H1 (cell line): Measurements from ENCODE around the gene RGS11. TPM values are rescaled to one million over a fixed set of nuclear protein-coding genes. Genes with fewer than 3 reads are reported as not detected.

Source experiments
- CTCF ChIA-PET: fragments of 300-600 bp; sonication (Branson Sonifier 250); formaldehyde crosslinking; loops from one replicate; lab custom pipeline; 2021; ENCODE audit not compliant: partially characterized antibody; lab: Charles Lee
- POLR2A ChIA-PET: fragments of 300-600 bp; sonication (Branson Sonifier 250); formaldehyde crosslinking; loops from one replicate; lab custom pipeline; 2021; ENCODE audit warnings: inconsistent platforms; ENCODE audit not compliant: partially characterized antibody; lab: Charles Lee
- DNase-seq, 2 experiments: peaks; one replicate each; pipeline versions ENCODE4 v3.0.0 to v3.0.0-alpha.2; 2010 to 2022; ENCODE audit warnings: low spot score in 2 of 2, low read depth in 1 of 2, mixed read lengths in 1 of 2
- FAIRE-seq: peaks from 2 replicates; lab custom pipeline; 2011; peaks lifted over from hg19 to GRCh38; lab: Jason Lieb, UNC
- H2AFZ ChIP-seq: 2 replicates; pipeline ENCODE4 v1.8.1; 2012; ENCODE audit warnings: low read length, inconsistent platforms
- H2AK5ac ChIP-seq: 2 replicates; pipeline ENCODE4 v1.6.1; 2013; ENCODE audit warnings: low read depth, low read length
- H2BK120ac ChIP-seq: replicated peaks from 2 replicates; pipeline ENCODE3; 2013; ENCODE audit warnings: low read depth, low read length, inconsistent platforms
- H2BK12ac ChIP-seq: 2 replicates; pipeline ENCODE4 v1.6.1; 2013; ENCODE audit warnings: low read depth, low read length
- H2BK15ac ChIP-seq: 2 replicates; pipeline ENCODE4 v1.6.1; 2013; ENCODE audit warnings: low read length
- H2BK20ac ChIP-seq: 2 replicates; pipeline ENCODE4 v1.6.1; 2013; ENCODE audit warnings: low read length
- H2BK5ac ChIP-seq: 2 replicates; pipeline ENCODE4 v1.6.1; 2013; ENCODE audit warnings: low read depth, low read length
- H3K14ac ChIP-seq: 2 replicates; pipeline ENCODE4 v1.6.1; 2013; ENCODE audit warnings: inconsistent platforms; ENCODE audit not compliant: insufficient read length
- H3K18ac ChIP-seq: 2 replicates; pipeline ENCODE4 v1.6.1; 2013; ENCODE audit warnings: low read length; ENCODE audit errors: extremely low read depth
- H3K23ac ChIP-seq: 2 replicates; pipeline ENCODE4 v1.6.1; 2013; ENCODE audit warnings: inconsistent platforms; ENCODE audit not compliant: insufficient read length
- H3K23me2 ChIP-seq: 2 replicates; pipeline ENCODE4 v1.6.1; 2013; ENCODE audit warnings: low read depth, low read length
- H3K27ac ChIP-seq: 2 replicates; pipeline ENCODE4 v1.6.1; 2011; ENCODE audit warnings: low read depth, low read length, inconsistent platforms
- H3K27me3 ChIP-seq, 4 experiments: replicated peaks in 1 of 4; 1 replicate in 1 of 4; 2 replicates in 3 of 4; pipeline versions ENCODE4 v1.6.1 to v1.8.1; 2011 to 2013; ENCODE audit warnings: low read length in 3 of 4, mild to moderate bottlenecking in 3 of 4, inconsistent platforms in 2 of 4, mixed read lengths in 2 of 4, moderate library complexity in 1 of 4; ENCODE audit not compliant: control insufficient read depth in 3 of 4, insufficient read depth in 3 of 4; ENCODE audit errors: extremely low read depth in 1 of 4
- H3K36me3 ChIP-seq, 4 experiments: 2 replicates each; pipeline versions ENCODE4 v1.6.1 to v1.8.1; 2011 to 2013; ENCODE audit warnings: mild to moderate bottlenecking in 4 of 4, low read length in 3 of 4, moderate library complexity in 2 of 4, control low read depth in 1 of 4, inconsistent platforms in 1 of 4; ENCODE audit not compliant: insufficient read depth in 4 of 4, control insufficient read depth in 2 of 4
- H3K4ac ChIP-seq: replicated peaks from 2 replicates; pipeline ENCODE3; 2013; ENCODE audit warnings: low read length, low read depth, mixed read lengths, inconsistent platforms; ENCODE audit not compliant: insufficient read length
- H3K4me1 ChIP-seq, 4 experiments: replicated peaks in 1 of 4; 1 replicate in 1 of 4; 2 replicates in 3 of 4; pipeline versions ENCODE4 v1.6.1 to v1.8.1; 2011 to 2013; ENCODE audit warnings: low read length in 3 of 4, inconsistent platforms in 2 of 4, mixed read lengths in 1 of 4; ENCODE audit not compliant: insufficient read depth in 4 of 4, control insufficient read depth in 3 of 4
- H3K4me2 ChIP-seq, 2 experiments: 2 replicates each; pipeline versions ENCODE4 v1.6.1 to v1.8.1; 2011 to 2013; ENCODE audit warnings: low read depth in 2 of 2, low read length in 2 of 2, control low read depth in 1 of 2, inconsistent platforms in 1 of 2, mild to moderate bottlenecking in 1 of 2; ENCODE audit not compliant: insufficient read depth in 1 of 2
- H3K4me3 ChIP-seq, 4 experiments: fragments of 200-600, 300-600 bp in 1 of 4; sonication (generic), shearing (Covaris generic), sonication (Bioruptor Twin) in 1 of 4; 2 replicates each; pipeline versions ENCODE4 v1.5.1 to v1.8.1; 2011 to 2016; ENCODE audit warnings: low read length in 4 of 4, low read depth in 3 of 4, control low read depth in 2 of 4, inconsistent platforms in 2 of 4, mild to moderate bottlenecking in 2 of 4, mixed read lengths in 1 of 4, moderate library complexity in 1 of 4; ENCODE audit not compliant: insufficient read depth in 2 of 4; ENCODE audit errors: extremely low read depth in 1 of 4
- H3K56ac ChIP-seq: replicated peaks from 2 replicates; pipeline ENCODE3; 2013; ENCODE audit warnings: low read depth, mild to moderate bottlenecking, mixed read lengths, low read length, inconsistent platforms; ENCODE audit not compliant: insufficient read length
- H3K79me1 ChIP-seq: 2 replicates; pipeline ENCODE4 v1.6.1; 2013; ENCODE audit warnings: low read depth, low read length, control low read depth
- H3K79me2 ChIP-seq, 2 experiments: 2 replicates each; pipeline versions ENCODE4 v1.6.1 to v1.8.1; 2012 to 2013; ENCODE audit warnings: low read length in 2 of 2, mild to moderate bottlenecking in 2 of 2, inconsistent platforms in 1 of 2; ENCODE audit not compliant: insufficient read depth in 2 of 2, control insufficient read depth in 1 of 2
- H3K9ac ChIP-seq, 4 experiments: replicated peaks in 1 of 4; 1 replicate in 1 of 4; 2 replicates in 3 of 4; pipeline versions ENCODE4 v1.6.1 to v1.8.1; 2011 to 2013; ENCODE audit warnings: low read depth in 3 of 4, low read length in 3 of 4, control low read depth in 2 of 4, mild to moderate bottlenecking in 2 of 4, moderate library complexity in 2 of 4, inconsistent platforms in 1 of 4; ENCODE audit errors: extremely low read depth in 1 of 4
- H3K9me3 ChIP-seq, 2 experiments: 2 replicates each; pipeline versions ENCODE4 v1.6.1 to v1.8.1; 2012 to 2013; ENCODE audit warnings: mild to moderate bottlenecking in 2 of 2, moderate library complexity in 2 of 2, control low read depth in 1 of 2, inconsistent platforms in 1 of 2, low read depth in 1 of 2, low read length in 1 of 2, mixed read lengths in 1 of 2; ENCODE audit not compliant: insufficient read depth in 2 of 2
- H4K20me1 ChIP-seq, 2 experiments: replicated peaks in 1 of 2; 2 replicates each; pipeline versions ENCODE3 to v1.8.1; 2011 to 2013; ENCODE audit warnings: inconsistent platforms in 2 of 2, low read length in 2 of 2, mild to moderate bottlenecking in 1 of 2; ENCODE audit not compliant: insufficient read depth in 2 of 2, control insufficient read depth in 1 of 2
- H4K5ac ChIP-seq: 2 replicates; pipeline ENCODE4 v1.6.1; 2013; ENCODE audit warnings: low read length, low read depth, mixed read lengths, inconsistent platforms; ENCODE audit not compliant: insufficient read length
- H4K8ac ChIP-seq: 2 replicates; pipeline ENCODE4 v1.8.0; 2013; ENCODE audit warnings: mild to moderate bottlenecking, moderate library complexity, low read length, inconsistent platforms; ENCODE audit not compliant: insufficient read depth; ENCODE audit errors: extremely low read depth
- H4K91ac ChIP-seq: replicated peaks from 2 replicates; pipeline ENCODE3; 2013; ENCODE audit warnings: low read length, mixed read lengths, inconsistent platforms; ENCODE audit not compliant: insufficient read length
- ASH2L ChIP-seq: fragments of 200-600, 300-600 bp; sonication (generic); IDR thresholded peaks from one replicate; pipeline ENCODE4 v1.7.1; 2017; ENCODE audit warnings: low read length
- NRF1 ChIP-seq: IDR thresholded peaks from 2 replicates; pipeline ENCODE4 v1.6.1; 2011; ENCODE audit warnings: mild to moderate bottlenecking, low read depth, low read length, improper control_type of control experiment
- POU5F1 ChIP-seq: IDR thresholded peaks from 2 replicates; pipeline ENCODE4 v1.6.1; 2011; ENCODE audit warnings: low read depth, mild to moderate bottlenecking, low read length, moderate library complexity
- RXRA ChIP-seq: IDR thresholded peaks from 2 replicates; pipeline ENCODE4 v1.6.1; 2011; ENCODE audit warnings: low read depth, mild to moderate bottlenecking, low read length, moderate library complexity; ENCODE audit not compliant: insufficient read depth
- SP4 ChIP-seq: IDR thresholded peaks from 2 replicates; pipeline ENCODE4 v1.6.1; 2012; ENCODE audit warnings: low read length, inconsistent platforms
- WGBS, 2 experiments: shearing (Covaris generic) in 1 of 2; methylation state at CpG; one replicate each; pipeline versions ENCODE4 v1.1.6 to v1.1.7; 2013 to 2015; ENCODE audit warnings: low lambda C conversion rate in 2 of 2, mixed read lengths in 2 of 2, inconsistent platforms in 1 of 2, low coverage in 1 of 2, missing lambda C conversion rate in 1 of 2; ENCODE audit not compliant: insufficient replicate concordance in 2 of 2, insufficient coverage in 1 of 2, insufficient read length in 1 of 2; ENCODE audit errors: extremely low coverage in 1 of 2, missing lambda C conversion rate in 1 of 2; 5-methylcytosine and 5-hydroxymethylcytosine counted together
- polyA plus RNA-seq, 7 experiments: library from polyadenylated mRNA; depleted of rRNA in 3 of 7; stranded (reverse) in 5 of 7; unstranded in 2 of 7; fragments of >200 nt in 5 of 7; fragments of 200-250 nt in 2 of 7; gene quantifications; 1 replicate in 5 of 7; 2 replicates in 1 of 7; 4 replicates in 1 of 7; pipeline versions ENCODE4 v1.2.1 to v1.2.3, GENCODE V29; 2011 to 2013; ENCODE audit warnings: missing spikeins in 2 of 7, mixed read lengths in 2 of 7
- total RNA-seq: library from RNA; stranded (reverse); fragmentation: NEBNext Ultra II Directional; extraction: Animal tissue kit (Norgen Biotek cat#: 25700); gene quantifications from 2 replicates; pipeline ENCODE4 v1.2.1, GENCODE V29; 2021

Gene RGS11
- total and polyA plus RNA-seq, 2 of the 8 experiments (the other 6 are each of a cell fraction or from before 2014, with no cell fraction given): 0.84 to 1.2 TPM

DNA sequence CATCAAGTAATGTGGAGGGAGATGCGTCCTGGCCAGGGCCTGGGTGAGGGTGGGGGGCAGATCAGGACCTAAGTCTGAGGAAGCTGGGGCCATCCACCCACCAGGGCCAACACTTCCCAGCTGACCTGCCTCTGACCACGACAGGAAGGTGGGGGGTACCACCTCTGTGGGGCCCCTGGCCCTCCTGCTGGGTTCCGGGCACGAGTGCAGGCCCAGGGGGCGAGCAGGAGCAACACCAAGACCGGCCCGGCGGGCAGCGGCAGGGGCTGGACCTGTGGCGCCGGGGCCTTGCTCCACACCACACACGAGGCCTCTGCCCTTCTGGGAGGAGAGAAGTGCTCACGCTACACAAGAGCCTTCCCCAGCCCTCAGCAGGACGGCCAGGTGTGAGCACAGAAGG, 20.5 kb upstream of the RGS11 start:
- H3K4ac ChIP-seq: no peak overlapping the region
- no peaks in the 10 kb centered on the region for H3K4me1 ChIP-seq
- no peak for TF ChIP-seq SP4
- TF ChIP-seq RXRA: no peak
- no peak for TF ChIP-seq ASH2L
- TF ChIP-seq NRF1: no peak
- TF ChIP-seq POU5F1: no peak
- H3K14ac ChIP-seq: no peak overlapping the region
- 96% methylated on average over 14 of the region's 14 CpGs; no CpG with 5 or more reads in 1 of the 2 experiments for WGBS, 2 experiments
- H4K91ac ChIP-seq: no peak overlapping the region
- no peak overlapping the region; the same call in 1 of the 2 replicates for H4K8ac ChIP-seq
- no peak overlapping the region for H2BK15ac ChIP-seq
- POLR2A ChIA-PET: no interaction called here
- H3K56ac ChIP-seq: no peak overlapping the region
- FAIRE-seq (no peak), DNase-seq (no peak)
- no peak overlapping the region for H3K18ac ChIP-seq
- no peak overlapping the region for H2BK120ac ChIP-seq
- H2BK12ac ChIP-seq: no peak overlapping the region
- no peaks in the 10 kb centered on the region for H3K79me2 ChIP-seq
- peaks cover 0 to 4% of the 10 kb centered on the region in 2 experiments for H4K20me1 ChIP-seq
- CTCF ChIA-PET: interaction anchor here (0.6 to 1.2 kb wide), 4 partner anchors 10 to 230 kb away, joined by 3 to 4 read pairs (median 3); no protein-coding TSS in a partner anchor
- no peak overlapping the region for H2BK20ac ChIP-seq
- no peak overlapping the region for H2BK5ac ChIP-seq
- no peak overlapping the region for H3K27ac ChIP-seq
- H4K5ac ChIP-seq: no peak overlapping the region
- H2AK5ac ChIP-seq: no peak overlapping the region
- H3K9ac ChIP-seq: no peak overlapping the region
- H3K4me3 ChIP-seq: no peak overlapping the region
- no peak overlapping the region for H3K23ac ChIP-seq
- no peaks in the 10 kb centered on the region for H3K27me3 ChIP-seq
- no peaks in the 10 kb centered on the region for H3K79me1 ChIP-seq
- H3K9me3 ChIP-seq: no peaks in the 10 kb centered on the region
- H3K36me3 ChIP-seq: peaks cover 0 to 22% (median 2%) of the 10 kb centered on the region in 4 experiments; a peak in 4 of 8 replicates
- no peak overlapping the region for H3K4me2 ChIP-seq
- H3K23me2 ChIP-seq: no peaks in the 10 kb centered on the region
- no peak overlapping the region for H2AFZ ChIP-seq
